HG03558 (cell line): ENCODE results near the gene ISOC2.
"Not testable (repeated sequence)": the region's sequence is repeated elsewhere in the genome, so short reads cannot be mapped to it uniquely, and the experiment has no call there.

Experiments
- ATAC-seq: cut with Tn5 transposase; IDR thresholded peaks from one replicate; pipeline ENCODE4 v1.9.1; 2021; ENCODE audit warnings: moderate number of reproducible peaks; ENCODE audit not compliant: unreplicated experiment; ENCODE audit errors: extremely low read depth

Gene ISOC2

GRCh38 chr19:55419624-55420236, 41.7 kb downstream of the ISOC2 start:
- no peak for ATAC-seq

DNA sequence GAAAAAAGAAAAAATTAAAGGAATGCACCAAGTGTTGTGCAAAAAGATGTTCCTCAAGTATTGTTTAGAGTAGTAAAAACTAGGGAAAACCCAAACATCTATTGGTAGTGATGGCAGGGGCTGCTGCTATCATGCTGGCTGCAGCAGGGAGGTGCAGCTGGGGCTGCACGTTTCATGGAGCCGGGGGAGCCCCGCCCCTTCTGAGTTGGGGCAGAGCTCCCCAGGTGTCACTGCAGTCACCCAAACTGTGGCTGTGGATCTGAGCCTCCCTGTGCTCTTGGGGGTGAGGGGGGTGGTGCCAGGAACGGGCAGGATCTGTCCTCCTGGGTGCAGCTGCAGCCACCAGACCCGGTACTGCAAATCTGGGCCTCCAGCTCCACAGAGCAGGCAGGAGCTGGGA, 42.3 kb downstream of the ISOC2 start:
- no peak for ATAC-seq

- no peak for ATAC-seq
Measured at GRCh38 chr19:55418185-55418584, 43.3 kb downstream of the ISOC2 start.

- no peak for ATAC-seq
Measured at GRCh38 chr19:55410168-55410567, 51.3 kb downstream of the ISOC2 start.

DNA sequence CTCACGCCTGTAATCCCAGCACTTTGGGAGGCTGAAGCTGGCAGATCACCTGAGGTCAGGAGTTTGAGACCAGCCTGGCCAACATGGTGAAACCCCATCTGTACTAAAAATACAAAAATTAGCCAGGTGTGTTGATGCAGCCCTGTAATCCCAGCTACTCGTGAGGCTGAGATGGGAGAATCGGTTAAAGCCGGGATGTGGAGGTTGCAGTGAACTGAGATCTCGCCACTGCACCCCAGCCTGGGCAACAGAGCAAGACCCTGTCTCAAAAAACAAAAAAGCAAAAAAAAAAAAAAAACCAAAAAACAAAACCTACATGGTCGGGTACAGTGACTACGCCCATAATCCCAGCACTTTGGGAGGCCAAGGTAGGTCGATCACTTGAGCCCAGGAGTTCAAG, 52.3 kb downstream of the ISOC2 start:
- ATAC-seq, result not testable (repeated sequence)

- ATAC-seq, result no peak
Measured at GRCh38 chr19:55408533-55408872, 52.9 kb downstream of the ISOC2 start.

DNA sequence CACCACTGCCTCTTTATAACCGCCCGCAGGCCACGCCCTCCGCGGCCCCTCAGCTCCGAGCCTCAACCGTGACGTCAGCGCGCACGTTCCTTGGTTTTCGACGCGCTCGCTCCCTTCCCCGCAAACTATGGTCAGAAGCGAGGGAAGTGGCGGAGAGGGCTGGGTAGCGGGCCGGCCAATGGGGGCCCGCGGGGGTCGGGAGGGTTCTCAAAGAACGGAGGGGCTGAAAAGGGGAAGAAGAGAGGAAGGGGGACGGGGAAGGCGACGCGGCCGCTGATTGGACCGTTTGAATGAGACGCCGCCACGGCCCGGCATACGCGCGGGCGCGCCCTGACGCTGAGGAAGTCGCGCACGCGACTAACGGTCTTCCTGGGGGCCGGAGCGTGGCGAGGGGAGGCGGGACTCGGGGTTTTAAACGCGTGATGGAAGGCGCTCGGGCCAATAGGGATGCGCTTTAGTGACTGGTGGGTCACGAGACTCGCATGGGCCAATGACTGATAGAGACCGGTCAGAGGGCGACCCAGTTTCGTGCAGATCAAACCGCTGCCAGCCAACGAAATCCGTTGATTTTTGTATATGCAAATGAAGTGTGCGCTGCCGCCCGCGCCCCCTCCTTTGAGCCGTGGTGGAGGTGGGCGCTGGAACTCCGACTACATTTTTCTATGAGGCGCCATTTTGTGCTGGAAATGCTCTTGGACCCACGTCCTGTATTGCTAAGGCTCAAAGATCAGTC, 53.5 kb downstream of the ISOC2 start:
- peak; percentile 45 for ATAC-seq

- ATAC-seq, result not testable (repeated sequence)
Measured at GRCh38 chr19:55407550-55407799, 54.0 kb downstream of the ISOC2 start, which contains the start of gene UBE2S. Gene UBE2S (minus strand): TSS chr19:55407788. CDS start chr19:55407589, 199 bp downstream.

DNA sequence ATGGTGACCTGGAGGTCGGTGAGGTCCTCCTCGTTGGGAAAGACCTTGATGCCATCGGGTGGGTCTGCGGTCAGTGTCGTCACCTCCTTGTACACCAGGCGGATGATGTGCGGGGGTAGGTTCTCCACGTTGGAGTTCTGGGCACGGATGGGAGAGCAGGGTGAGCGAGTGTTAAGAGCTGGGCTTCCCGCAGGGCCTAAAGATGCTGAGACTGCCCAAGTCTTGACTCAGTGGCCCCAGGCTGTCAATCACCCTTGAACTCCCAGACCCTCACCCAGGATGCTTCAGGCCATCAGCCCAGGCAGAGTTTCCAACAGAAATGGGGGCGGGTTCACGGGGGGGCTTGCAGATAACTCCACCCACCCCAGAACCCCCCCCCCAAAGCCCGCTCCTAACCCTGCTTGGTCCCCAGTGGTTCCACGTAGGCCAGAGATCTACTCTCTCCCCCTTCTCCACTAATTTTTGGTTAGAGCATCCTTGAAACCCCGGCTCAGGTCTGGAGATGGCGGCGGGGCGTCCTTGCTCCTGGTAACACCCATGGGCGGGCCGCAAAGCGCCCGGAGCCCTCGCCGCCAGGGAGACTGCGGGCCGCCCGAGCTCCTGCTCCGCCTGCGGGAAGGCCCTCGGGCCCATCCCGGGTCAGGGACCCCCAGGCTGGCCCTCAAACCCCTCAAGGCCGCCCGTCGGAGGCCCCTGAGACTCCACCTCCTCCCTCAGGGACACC, 54.5 kb downstream of the ISOC2 start:
- ATAC-seq, result peak; percentile 9

- ATAC-seq, result no peak
Measured at GRCh38 chr19:55406091-55406825, 55.2 kb downstream of the ISOC2 start.

DNA sequence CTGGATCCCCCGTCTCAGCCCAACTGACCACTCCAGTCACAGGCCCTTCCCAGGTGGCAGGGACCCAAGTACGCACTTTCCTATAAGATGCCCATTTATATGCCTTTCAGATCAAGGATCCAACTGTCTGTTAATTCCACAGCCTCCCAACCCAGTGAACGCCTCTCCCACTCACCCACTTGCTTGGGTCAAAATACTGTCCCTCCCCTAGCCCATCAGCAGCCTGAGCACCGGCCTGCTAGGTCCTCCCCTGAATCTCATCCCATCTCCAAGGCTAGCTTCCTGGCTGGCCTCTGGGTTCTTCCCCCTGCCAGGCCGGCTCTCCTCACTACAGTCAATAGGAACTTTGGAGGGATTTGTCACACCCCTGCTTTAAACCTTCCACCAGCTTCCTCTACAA, 55.8 kb downstream of the ISOC2 start:
- ATAC-seq, result no peak
